GM04503 (cell line): ENCODE data around the gene DYDC2.

ENCODE experiments used
- DNase-seq: peaks from one replicate; pipeline ENCODE4 v3.0.0-alpha.2; 2012; ENCODE audit warnings: low read depth

DYDC2 gene

GRCh38 chr10:80372675-80373074, 16.1 kb downstream of the DYDC2 start:
- no peak for DNase-seq

DNA sequence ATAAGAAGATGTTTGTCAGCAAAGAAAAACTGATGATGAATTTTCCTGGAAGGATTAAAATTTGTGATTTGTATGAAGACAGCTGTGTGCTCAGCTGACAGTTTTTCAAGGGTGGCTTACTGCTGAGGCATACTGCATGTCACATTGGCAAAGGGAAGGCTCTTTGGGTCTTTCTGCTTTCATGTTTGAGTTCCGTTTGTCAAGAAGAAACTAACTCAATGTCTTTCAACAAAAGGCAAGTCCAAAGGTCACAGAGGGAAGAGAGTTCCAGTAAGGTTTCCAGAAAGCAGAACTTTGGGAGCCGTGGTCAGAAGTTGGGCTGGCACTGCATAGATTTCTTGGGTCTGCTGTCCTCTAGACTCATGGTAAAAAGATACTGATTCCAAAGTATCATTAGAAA, 16.9 kb downstream of the DYDC2 start:
- DNase-seq = no peak

DNA sequence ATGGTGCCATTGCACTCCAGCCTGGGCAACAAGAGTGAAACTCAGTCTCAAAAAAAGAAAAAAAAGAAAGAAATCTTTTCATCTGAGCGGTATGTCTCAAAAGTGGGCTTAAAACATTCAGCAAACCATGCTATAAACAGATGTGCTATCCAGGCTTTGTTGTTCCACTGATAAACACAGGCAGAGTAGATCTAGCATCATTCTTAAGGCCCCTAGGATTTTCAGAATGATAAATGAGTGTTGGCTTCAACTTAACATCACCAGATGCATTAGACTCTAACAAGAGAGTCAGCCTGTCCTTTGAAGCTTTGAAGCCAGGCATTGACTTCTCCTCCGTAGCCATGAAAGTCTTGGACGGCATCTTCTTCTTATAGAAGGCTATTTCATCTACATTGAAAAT, 23.1 kb downstream of the DYDC2 start:
- no peak for DNase-seq

GRCh38 chr10:80380185-80380584, 23.6 kb downstream of the DYDC2 start:
- no peak for DNase-seq

DNA sequence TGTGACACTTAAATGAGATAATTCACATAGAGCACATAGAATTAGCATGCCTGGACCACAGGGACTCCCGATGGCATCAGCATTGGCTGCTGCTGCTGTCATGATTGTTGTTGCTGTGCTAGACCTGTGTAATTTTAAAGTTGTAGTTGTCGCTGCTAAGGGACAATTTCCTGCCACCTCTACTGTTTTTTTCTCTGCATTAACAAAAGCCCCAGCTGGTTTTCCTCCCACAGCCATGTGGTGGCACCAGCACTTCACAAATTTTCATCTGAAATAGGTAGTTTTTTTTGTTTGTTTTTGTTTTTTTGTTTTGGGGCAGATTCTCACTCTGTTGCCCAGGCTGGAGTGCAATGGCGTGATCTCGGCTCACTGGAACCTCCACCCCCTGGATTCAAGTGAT, 26.4 kb downstream of the DYDC2 start:
- DNase-seq = no peak

DNA sequence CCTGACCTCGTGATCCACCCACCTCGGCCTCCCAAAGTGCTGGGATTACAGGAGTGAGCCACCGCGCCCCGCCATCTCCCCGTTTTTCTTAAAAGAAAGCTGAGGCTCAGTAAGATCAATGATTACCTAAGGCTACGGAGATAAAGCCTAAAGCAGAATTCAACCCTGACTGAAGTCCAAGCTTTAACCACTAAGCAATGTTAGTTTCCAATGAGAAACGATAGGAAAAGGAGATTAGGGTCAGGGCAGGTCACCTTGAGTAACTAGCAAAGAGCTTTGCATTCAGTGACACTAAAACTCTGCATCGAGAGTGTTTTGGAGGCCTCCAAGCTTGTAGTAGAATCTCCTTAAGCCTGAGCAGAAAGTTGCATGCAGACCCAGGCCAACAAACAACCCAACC, 34.2 kb downstream of the DYDC2 start:
- DNase-seq = no peak

- DNase-seq = no peak
Measured at GRCh38 chr10:80392250-80392649, 35.7 kb downstream of the DYDC2 start.

GRCh38 chr10:80394358-80394916, 37.9 kb downstream of the DYDC2 start:
- no peak for DNase-seq

GRCh38 chr10:80397014-80397413, 40.4 kb downstream of the DYDC2 start:
- DNase-seq = no peak

GRCh38 chr10:80400136-80400804, 43.7 kb downstream of the DYDC2 start:
- no peak for DNase-seq

GRCh38 chr10:80405035-80405434, 48.5 kb downstream of the DYDC2 start:
- DNase-seq = no peak

- no peak for DNase-seq
Measured at GRCh38 chr10:80405626-80406025, 49.0 kb downstream of the DYDC2 start.

DNA sequence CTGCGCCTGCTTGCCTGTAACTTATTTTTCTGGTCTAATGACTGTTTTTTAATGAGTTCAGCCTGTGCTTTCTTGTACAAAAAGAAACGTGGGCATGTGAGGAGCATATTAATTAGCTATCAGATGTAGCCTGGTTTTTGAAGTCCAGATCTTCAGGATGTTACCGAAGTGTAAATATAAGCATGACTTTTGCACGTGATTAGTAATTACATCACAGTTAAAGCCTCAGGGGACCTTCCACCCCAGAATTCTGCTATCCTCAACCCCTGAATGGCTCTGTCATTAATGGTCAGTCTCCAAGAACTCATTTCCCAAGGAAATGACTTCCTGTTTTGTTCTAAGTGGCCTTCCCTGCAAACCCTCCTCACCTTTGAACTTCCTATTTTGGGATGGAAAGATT, 49.6 kb downstream of the DYDC2 start:
- no peak for DNase-seq

GRCh38 chr10:80407812-80408241, 51.2 kb downstream of the DYDC2 start:
- DNase-seq = no peak

GRCh38 chr10:80408242-80409101, 51.9 kb downstream of the DYDC2 start, which contains the start of gene PRXL2A:
PRXL2A (plus strand) TSS chr10:80408551; CDS start chr10:80420468, 11,917 bp downstream.
- DNase-seq = no peak

GRCh38 chr10:80409121-80409520, 52.5 kb downstream of the DYDC2 start:
- no peak for DNase-seq

DNA sequence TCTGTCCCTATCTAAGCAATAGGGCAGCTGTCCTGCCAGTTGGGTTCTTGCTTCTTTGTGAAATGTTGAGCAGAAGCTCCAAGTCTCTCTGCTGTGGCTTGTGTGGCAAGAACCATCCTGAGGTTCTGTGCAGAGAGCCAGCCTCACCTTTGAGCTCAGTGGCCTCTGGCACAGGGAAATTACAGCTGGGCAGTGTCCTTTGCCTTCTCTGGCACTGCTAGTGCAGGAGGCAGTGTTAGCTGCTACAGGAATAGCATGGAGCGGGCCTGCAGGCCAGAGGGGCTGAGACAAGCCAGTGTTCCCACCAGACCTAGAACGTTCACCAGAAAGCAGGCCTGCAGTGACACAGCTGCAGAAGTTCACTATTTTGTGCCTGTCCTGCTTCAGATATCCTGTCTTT, 53.5 kb downstream of the DYDC2 start:
- DNase-seq = no peak

DNA sequence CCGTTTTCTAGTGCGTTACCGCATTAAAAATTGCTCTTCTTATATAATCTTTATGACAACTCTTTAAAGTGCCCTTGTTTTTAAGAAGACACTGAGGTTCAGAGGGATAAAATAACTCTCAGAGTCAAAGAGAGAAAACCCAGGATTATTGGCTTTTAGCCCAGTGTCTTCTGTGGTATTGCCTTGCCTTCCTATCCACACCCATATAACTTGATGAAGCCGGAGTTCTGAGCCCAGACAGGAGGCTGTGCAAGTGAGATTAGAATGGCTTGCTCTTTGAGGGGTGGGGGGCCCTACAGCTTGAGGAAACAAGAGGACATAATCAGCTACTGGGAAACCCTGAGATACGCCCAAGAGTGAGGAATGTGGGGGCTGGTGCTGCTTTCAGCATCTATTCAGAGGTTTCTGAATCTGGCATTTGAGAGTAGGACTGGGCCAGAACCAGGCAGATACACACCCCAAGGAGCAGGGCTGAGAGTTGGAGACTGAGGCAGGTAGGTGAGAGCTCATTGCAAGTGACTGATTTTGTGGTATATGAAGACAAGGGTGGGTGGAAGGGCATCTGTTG, 54.1 kb downstream of the DYDC2 start:
- no peak for DNase-seq

GRCh38 chr10:80411267-80411668, 54.7 kb downstream of the DYDC2 start:
- no peak for DNase-seq

GRCh38 chr10:80411681-80412220, 55.2 kb downstream of the DYDC2 start:
- DNase-seq = no peak

- no peak for DNase-seq
Measured at GRCh38 chr10:80412486-80412885, 55.9 kb downstream of the DYDC2 start.

GRCh38 chr10:80413271-80413996, 56.9 kb downstream of the DYDC2 start:
- DNase-seq = no peak
